Activated B cell treated with CpG ODN at 0.5 μM for 24 hours (primary cell): ENCODE results near the gene CLCA1. TPM values are rescaled to one million over a fixed set of nuclear protein-coding genes. Genes with fewer than 3 reads are reported as not detected.

Experiments
- ATAC-seq: fragments of 200-7000 bp; cut with Tn5 transposase; one replicate; pipeline ENCODE4 v1.10.0; 2021; ENCODE audit warnings: low read depth, mild to moderate bottlenecking, moderate library complexity
- CTCF ChIA-PET: fragments of 350-600 bp; sonication (Branson Sonifier 250); formaldehyde crosslinking; loops from one replicate; lab custom pipeline; 2021; ENCODE audit warnings: antibody characterized with exemption; lab: Charles Lee
- POLR2A ChIA-PET: fragments of 350-600 bp; sonication (Branson Sonifier 250); formaldehyde crosslinking; loops from one replicate; lab custom pipeline; 2021; ENCODE audit warnings: antibody characterized with exemption; lab: Charles Lee
- DNase-seq: peaks from one replicate; pipeline ENCODE4 v3.0.0; 2022
- H3K27ac Mint-ChIP-seq: one replicate; pipeline ENCODE4 v1.8.0; 2020; ENCODE audit warnings: mixed read lengths
- H3K27me3 Mint-ChIP-seq: one replicate; pipeline ENCODE4 v1.8.0; 2021; ENCODE audit warnings: mixed read lengths
- H3K36me3 Mint-ChIP-seq: one replicate; pipeline ENCODE4 v1.8.0; 2021; ENCODE audit warnings: low read depth, mixed read lengths
- H3K4me1 Mint-ChIP-seq: one replicate; pipeline ENCODE4 v1.8.0; 2021; ENCODE audit warnings: mixed read lengths
- H3K4me3 Mint-ChIP-seq: one replicate; pipeline ENCODE4 v1.8.0; 2020; ENCODE audit warnings: mild to moderate bottlenecking, mixed read lengths
- H3K9me3 Mint-ChIP-seq: one replicate; pipeline ENCODE4 v1.8.0; 2020; ENCODE audit warnings: mixed read lengths
- intact Hi-C: fragments of 100-400 bp; cut with micrococcal nuclease; formaldehyde crosslinking; loops from one replicate; pipeline ENCODE4 v1.15.1; 2024
- total RNA-seq: library from RNA; stranded (reverse); gene quantifications from 2 replicates; pipeline ENCODE4 v1.2.3, GENCODE V29; 2022
- TF ChIP-seq, protein P1 (sequence below): fragments of 200-600 bp; IDR thresholded peaks from one replicate; pipeline ENCODE4 v1.8.0; 2022; ENCODE audit warnings: antibody characterized with exemption, mild to moderate bottlenecking

CLCA1 gene
- total RNA-seq, 1 donor from 2014 or later = not detected

DNA sequence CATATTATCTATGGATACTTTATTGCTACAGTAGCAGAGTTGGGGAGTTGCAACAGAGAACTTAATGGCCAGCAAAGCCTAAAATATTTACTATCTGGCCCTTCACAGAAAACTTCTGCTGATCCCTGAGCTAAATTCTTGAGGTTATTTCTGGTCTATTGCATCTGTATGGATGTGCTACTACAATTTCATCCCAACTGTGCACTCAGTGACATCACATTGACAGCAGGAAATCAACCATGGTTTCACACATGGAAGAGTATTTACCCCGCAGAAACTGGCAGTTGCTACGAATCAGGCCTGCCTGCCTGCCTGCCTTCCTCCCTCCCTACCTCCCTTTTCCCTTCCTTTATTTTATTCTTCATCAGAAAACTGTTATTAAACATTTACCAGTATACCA lies 32.7 kb upstream of the CLCA1 start:
- POLR2A ChIA-PET = no interaction called here
- H3K4me3 Mint-ChIP-seq = no peak overlapping the region
- peaks cover 6% of the 10 kb centered on the region for H3K27me3 Mint-ChIP-seq
- DNase-seq (no peak), ATAC-seq (no peak)
- H3K36me3 Mint-ChIP-seq = no peaks in the 10 kb centered on the region
- no peak overlapping the region for H3K27ac Mint-ChIP-seq
- CTCF ChIA-PET = interaction anchor here (0.6 kb wide), 1 partner anchor 415 kb away, joined by 3 read pairs; no protein-coding TSS in a partner anchor
- no peaks in the 10 kb centered on the region for H3K4me1 Mint-ChIP-seq
- intact Hi-C loops = no loop called here
- H3K9me3 Mint-ChIP-seq = no peaks in the 10 kb centered on the region
- TF ChIP-seq, protein P1, sequence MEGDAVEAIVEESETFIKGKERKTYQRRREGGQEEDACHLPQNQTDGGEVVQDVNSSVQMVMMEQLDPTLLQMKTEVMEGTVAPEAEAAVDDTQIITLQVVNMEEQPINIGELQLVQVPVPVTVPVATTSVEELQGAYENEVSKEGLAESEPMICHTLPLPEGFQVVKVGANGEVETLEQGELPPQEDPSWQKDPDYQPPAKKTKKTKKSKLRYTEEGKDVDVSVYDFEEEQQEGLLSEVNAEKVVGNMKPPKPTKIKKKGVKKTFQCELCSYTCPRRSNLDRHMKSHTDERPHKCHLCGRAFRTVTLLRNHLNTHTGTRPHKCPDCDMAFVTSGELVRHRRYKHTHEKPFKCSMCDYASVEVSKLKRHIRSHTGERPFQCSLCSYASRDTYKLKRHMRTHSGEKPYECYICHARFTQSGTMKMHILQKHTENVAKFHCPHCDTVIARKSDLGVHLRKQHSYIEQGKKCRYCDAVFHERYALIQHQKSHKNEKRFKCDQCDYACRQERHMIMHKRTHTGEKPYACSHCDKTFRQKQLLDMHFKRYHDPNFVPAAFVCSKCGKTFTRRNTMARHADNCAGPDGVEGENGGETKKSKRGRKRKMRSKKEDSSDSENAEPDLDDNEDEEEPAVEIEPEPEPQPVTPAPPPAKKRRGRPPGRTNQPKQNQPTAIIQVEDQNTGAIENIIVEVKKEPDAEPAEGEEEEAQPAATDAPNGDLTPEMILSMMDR = no peak

DNA sequence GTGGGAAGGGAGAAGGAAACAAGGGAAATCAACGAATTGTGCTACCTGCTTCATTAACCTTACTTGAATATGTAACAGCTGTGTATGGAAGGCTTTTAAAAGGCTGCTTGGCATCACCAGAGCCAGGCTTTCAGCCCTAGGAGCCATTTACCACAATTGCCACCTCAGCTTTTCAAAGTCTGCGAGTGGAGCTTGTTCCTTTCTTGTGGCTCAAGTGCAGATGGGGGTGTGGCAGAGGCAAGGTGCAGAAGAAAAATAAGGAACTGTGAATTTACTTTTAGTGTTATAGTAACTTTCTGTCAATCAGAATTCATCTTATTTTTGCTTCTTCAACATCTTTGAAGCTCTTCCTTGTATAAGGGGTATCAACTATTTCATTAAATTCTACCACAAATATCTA lies 27.1 kb upstream of the CLCA1 start:
- H3K4me3 Mint-ChIP-seq = no peak overlapping the region
- ChIA-PET CTCF (no interaction called here), POLR2A (no interaction called here)
- no peak overlapping the region for H3K27ac Mint-ChIP-seq
- intact Hi-C loops = no loop called here
- TF ChIP-seq, protein P1 = no peak
- ATAC-seq = no peak
- H3K9me3 Mint-ChIP-seq = no peaks in the 10 kb centered on the region
- H3K36me3 Mint-ChIP-seq = no peaks in the 10 kb centered on the region
- no peaks in the 10 kb centered on the region for H3K4me1 Mint-ChIP-seq
- peaks cover 4% of the 10 kb centered on the region for H3K27me3 Mint-ChIP-seq
- no peak for DNase-seq

DNA sequence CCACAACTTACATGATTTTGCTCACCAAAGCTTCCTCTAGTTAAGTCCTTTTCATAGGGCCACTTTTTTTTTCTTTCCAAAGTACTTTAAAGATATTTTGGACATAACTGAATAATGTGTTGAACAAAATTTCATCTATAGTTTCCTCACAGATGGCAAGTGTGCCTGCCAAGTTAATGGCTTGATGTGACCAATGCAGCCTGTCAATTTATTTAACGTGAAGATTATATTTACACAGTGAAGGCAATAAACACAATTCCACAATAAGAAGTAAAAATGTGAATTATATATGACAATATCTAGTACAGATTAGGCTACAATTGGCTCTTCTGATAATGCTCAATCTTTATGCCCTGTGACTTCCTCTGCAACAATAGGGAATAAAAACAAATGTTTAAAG lies 26.7 kb upstream of the CLCA1 start:
- ATAC-seq = no peak
- CTCF ChIA-PET = no interaction called here

DNA sequence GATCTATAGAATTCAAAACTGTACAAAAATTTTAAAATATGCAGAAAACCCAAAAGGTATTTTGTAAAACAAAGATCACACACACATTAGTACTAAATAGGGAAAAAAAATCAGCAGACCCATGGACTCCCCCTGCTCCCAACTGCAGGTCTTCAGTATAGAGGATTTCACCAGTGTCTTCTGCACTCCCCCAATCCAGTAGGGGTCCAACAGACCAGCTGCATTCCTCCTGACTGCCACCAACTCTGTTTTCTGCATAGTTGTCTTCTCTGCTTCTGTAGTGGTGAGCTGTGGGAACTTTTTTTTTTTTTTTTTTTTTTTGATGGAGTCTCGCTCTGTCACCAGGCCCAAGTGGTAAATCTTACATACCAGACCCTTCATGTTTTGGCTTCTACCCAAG lies 22.8 kb upstream of the CLCA1 start:
- no peaks in the 10 kb centered on the region for H3K9me3 Mint-ChIP-seq
- CTCF ChIA-PET = no interaction called here
- no peak overlapping the region for H3K27ac Mint-ChIP-seq
- no peak for DNase-seq
- intact Hi-C loops = no loop called here
- TF ChIP-seq, protein P1 = no peak
- POLR2A ChIA-PET = no interaction called here
- no peak for ATAC-seq
- no peaks in the 10 kb centered on the region for H3K36me3 Mint-ChIP-seq
- H3K27me3 Mint-ChIP-seq = no peaks in the 10 kb centered on the region
- no peak overlapping the region for H3K4me3 Mint-ChIP-seq
- H3K4me1 Mint-ChIP-seq = no peaks in the 10 kb centered on the region

More for the DNA sequence above, 26.7 kb upstream of the CLCA1 start:
- Mint-ChIP-seq H3K4me3 (no peak overlapping the region), H3K27me3 (peaks cover 4% of the 10 kb centered on the region), H3K9me3 (no peaks in the 10 kb centered on the region), H3K27ac (no peak overlapping the region), H3K4me1 (no peaks in the 10 kb centered on the region), H3K36me3 (no peaks in the 10 kb centered on the region)
- DNase-seq = no peak
- intact Hi-C loops = no loop called here
- POLR2A ChIA-PET = no interaction called here
- TF ChIP-seq, protein P1 = no peak

DNA sequence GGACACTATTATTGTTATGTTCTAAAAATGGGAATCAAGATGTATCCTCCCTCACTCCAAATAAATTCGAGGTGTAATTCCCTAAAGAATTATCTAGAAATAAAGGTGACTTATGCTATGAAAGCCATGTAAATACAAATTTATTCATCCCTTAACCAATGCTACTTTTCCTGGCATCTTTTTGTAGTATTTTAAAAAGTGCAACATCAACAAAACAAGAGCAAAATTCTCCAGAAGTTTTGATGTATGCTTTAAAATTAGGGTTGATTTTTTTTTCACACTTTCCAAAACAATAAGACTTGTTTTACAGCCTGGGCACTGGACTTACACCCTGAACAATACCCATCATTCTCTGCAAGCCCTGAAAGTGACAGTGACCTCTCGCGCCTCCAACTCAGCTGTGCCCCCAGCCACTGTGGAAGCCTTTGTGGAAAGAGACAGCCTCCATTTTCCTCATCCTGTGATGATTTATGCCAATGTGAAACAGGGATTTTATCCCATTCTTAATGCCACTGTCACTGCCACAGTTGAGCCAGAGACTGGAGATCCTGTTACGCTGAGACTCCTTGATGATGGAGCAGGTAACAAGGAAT lies 21.4 kb upstream of the CLCA1 start:
- POLR2A ChIA-PET = no interaction called here
- Mint-ChIP-seq H3K9me3 (no peaks in the 10 kb centered on the region), H3K27me3 (no peaks in the 10 kb centered on the region), H3K4me1 (no peaks in the 10 kb centered on the region), H3K4me3 (no peak overlapping the region), H3K36me3 (no peaks in the 10 kb centered on the region), H3K27ac (no peak overlapping the region)
- TF ChIP-seq, protein P1 = no peak
- intact Hi-C loops = no loop called here
- no peak for ATAC-seq
- no peak for DNase-seq
- CTCF ChIA-PET = no interaction called here
